Jurkat, Clone E6-1 (cell line): ENCODE measurements around the gene CSNK2B.

Experiments
- DNase-seq: peaks from one replicate; pipeline ENCODE4 v3.0.0-alpha.2; 2011; ENCODE audit warnings: low read depth, low spot score
- H3K4me3 ChIP-seq: 2 replicates; pipeline ENCODE4 v1.5.1; 2011; ENCODE audit warnings: mild to moderate bottlenecking, low read length, control low read depth, moderate library complexity

CSNK2B gene

GRCh38 chr6:31634969-31635575 is 30.8 kb upstream of the CSNK2B start:
- no peak for DNase-seq
- no peak overlapping the region for H3K4me3 ChIP-seq

DNA sequence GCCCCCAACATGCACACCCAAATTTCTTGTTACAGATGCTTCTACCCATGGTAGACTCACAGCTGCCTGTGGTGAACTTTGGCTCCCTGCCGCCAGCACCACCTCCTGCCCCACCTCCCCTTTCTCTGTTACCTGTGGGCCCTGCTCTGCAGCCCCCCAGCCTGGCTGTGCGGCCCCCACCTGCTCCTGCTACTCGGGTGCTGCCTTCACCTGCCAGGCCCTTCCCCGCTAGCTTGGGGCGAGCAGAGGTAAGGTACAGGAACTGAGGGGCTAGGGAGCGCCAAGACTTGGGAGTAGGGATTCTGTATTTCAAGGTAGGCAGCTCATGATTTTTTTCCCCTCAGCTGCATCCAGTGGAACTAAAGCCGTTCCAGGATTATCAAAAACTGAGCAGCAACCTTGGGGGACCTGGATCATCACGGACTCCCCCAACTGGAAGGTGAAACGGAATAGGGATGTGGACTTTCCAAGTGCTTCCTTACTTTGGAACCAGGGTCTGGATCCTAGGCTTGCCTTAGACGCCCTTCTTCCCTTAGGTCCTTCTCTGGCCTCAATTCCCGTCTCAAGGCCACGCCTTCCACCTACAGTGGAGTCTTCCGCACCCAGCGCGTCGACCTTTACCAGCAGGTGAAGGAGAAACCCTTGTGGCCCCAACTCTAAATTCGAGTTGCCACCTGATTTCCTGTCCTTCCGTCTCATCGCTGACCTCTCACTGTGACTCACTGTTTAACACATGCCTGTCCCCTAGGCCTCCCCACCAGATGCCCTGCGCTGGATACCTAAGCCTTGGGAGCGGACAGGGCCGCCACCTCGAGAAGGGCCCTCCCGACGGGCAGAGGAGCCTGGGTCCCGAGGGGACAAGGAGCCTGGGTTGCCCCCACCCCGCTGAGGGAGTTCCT is 28.9 kb upstream of the CSNK2B start:
- no peak overlapping the region for H3K4me3 ChIP-seq
- DNase-seq: no peak

- no peak for DNase-seq
- no peak overlapping the region for H3K4me3 ChIP-seq
These were observed 26.8 kb upstream of the CSNK2B start for GRCh38 chr6:31639043-31639442.

DNA sequence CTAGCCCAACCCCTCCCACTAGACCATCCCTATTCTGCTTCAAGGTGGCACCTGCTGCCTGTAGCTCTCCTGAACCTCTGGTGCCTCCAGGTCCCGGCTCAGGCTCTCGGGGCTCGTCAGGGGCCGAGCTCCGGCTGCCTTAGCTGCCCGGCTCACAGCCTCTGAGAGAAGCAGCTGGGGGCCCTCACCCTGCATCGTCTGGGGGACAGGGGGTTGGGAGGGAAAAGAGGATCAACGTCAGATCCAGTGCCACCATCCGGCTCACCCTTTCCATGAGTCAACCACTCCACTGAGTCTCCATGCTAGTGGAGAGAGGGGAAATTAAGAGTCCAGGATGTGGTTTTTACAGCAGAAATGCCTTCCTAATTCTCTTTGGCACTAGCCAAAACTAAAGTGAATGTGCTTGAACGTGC is 26.4 kb upstream of the CSNK2B start:
- H3K4me3 ChIP-seq: no peak overlapping the region
- no peak for DNase-seq

DNA sequence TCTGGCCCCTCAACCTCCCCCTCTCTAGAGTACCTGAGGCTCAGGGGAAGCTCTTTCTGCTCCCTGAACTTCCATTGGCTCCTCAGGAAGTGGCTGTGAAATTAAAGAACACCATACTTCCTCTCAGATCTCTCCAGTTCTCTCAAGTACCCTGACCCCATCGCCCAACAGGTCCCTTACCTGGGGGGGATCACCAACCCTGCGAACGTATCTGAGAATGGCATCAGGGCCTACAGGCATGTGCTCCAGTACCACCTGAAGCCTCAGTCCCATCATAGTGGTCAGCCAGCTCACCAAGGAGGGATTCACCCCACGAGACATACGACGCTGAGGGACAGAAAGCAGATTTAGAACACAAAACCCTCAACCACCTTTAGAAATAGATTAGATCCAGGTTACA is 25.3 kb upstream of the CSNK2B start:
- no peak for DNase-seq
- no peak overlapping the region for H3K4me3 ChIP-seq

DNA sequence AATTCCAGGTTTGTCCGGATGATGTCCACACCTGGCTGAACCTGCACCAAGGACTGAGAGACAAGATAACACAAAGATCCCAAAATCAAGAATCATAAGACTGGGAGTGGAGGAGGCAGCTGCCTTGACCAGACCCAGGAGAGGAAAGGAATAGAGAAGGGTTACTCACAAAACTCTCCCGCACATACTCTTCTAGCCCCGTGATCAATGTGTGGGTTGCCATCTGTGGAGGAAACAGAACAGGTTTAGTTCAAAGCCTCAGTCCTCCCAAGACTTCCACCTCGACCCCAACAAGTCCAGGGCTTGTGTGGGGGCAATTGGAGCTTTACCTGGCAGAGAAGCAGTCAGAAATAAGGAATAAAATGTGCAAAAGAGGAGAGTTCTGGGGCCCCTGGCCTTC is 24.5 kb upstream of the CSNK2B start:
- no peak overlapping the region for H3K4me3 ChIP-seq
- DNase-seq: no peak

DNA sequence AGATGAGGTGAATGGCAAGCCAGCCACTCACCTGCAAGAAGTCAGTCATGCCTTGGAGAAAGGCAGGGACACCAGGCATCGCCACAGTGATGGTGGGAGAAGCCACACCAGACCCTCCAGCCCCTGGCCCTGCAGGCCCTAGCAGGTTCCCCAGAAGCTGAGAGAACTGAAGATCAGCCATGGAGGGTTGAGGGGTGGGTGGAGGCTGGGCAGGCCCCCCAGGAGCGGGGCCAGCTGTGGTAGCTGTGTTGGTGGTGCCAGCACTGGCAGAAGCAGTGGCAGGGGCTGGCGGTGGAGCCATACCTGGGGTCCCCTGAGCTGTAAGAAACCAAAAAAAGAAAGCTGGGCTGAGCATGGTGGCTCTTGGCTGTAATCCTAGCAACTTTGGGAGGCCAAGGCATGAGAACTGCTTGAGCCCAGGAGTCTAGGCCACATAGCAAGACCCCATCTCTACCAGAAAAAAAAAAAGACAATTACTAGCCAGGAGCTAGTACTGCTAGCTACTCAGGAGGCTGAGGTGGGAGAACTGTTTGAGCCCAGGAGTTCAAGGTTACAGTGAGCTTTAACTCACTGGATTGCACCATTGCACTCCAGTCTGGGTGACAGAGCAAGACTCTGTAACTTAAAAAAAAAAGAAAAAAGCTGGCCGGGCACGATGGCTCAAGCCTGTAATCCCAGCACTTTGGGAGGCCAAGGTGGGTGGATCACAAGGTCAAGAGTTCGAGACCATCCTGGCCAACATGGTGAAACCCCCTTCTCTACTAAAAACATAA is 22.9 kb upstream of the CSNK2B start:
- no peak overlapping the region for H3K4me3 ChIP-seq
- DNase-seq: no peak

DNA sequence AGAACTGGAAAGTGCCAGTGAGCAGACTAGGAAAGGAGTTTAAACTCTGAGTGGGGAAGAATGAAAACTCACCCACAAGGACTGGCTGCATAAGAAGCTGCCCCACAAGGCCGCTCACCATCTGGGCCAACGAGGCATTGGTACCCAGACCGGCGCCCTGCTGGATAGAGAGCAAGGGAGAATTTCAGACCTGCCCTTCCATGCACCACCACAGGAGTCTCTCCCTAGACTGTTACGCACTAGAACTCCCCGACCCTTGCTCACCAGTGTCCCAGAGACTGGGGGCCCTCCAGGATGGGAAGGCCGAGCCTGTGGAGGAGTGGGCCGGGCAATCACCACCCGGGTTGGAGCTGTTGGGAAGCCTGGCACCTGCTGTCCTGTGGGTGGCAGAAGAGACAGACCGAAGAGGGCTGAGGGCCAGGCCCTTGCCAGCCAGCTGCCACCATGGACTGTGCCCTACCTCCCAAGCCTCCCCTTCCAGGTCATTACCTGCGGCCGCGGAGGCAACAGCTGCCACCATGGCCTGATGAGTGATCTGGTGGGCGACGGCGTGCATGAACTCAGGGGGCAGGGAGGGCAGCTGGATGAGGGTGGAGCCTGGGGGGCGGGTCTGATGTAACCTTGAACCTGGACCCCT is 21.9 kb upstream of the CSNK2B start:
- DNase-seq: no peak
- H3K4me3 ChIP-seq: no peak overlapping the region

GRCh38 chr6:31645325-31645724 is 20.6 kb upstream of the CSNK2B start:
- DNase-seq: no peak
- H3K4me3 ChIP-seq: no peak overlapping the region

DNA sequence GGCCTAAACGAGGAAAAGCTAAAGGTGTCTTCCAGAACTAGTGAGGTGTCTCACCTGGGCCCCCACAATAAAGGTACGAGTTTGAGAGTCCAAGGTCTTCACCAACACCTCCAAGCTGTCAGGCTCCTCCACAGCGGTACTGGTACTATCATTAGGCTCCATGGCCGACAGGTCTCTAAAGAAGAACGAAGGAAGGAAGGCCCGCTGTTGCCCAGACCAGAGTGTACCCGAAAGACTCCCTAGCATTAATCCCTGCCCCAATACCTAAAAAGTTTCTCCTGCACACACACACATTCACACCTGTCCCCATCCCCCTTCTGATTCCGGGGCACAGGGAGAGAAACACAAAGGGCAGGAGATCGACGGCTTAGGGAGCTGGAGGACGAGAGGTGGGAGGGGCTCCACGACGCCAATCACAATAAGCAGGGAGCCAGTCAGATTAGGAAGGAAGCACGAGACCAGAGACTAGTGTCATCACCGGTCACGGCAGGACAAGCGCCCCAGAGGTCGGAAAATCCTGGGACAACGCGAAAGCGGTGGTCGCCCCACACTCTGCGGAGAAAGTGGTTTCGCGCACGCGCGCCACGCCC is 14.2 kb upstream of the CSNK2B start:
- peak overlapping the region; percentile 95 for H3K4me3 ChIP-seq
- DNase-seq: no peak

- H3K4me3 ChIP-seq: peak overlapping the region; percentile 95
- no peak for DNase-seq
These were observed 12.8 kb upstream of the CSNK2B start for GRCh38 chr6:31652925-31653724.

DNA sequence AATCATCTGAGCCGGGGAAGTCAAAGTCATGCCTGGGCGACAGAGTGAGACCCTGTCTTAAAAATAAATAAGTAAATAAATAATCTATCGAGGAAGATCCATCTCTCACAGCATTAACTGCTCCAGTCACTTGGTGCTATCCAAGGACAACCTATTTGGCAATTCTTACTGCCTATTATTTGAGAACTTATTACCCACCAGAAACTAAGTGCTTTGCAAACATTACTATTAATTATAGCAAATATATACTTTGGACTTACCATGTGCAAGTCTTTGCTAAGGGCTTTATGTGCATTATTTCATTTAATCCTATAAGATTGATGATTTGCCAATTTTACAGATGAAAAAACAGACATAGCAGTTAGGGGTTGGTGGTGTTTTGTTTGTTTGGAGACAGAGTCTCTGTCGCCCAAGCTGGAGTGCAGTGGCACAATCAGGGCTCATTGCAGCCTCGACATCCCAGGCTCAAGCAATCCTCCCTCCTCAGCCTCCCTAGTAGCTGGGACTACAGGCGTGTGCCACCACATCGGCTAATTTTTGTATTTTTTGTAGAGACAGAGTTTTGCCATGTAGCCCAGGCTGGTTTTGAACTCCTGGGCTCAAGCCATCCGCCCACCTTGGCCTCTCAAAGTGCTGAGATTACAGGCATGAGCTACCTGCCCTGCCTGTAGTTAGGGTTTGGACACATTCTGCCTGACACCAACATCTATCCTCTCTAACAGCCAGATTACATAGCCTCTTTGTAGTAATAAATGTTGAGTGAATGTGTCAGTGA is 11.1 kb upstream of the CSNK2B start:
- DNase-seq: no peak
- H3K4me3 ChIP-seq: no peak overlapping the region

GRCh38 chr6:31655349-31656237 is 10.3 kb upstream of the CSNK2B start, which contains the start of gene APOM:
Gene APOM, plus strand, starts transcription at chr6:31655894. Its CDS starts 73 bp downstream, at chr6:31655967.
- DNase-seq: no peak

DNA sequence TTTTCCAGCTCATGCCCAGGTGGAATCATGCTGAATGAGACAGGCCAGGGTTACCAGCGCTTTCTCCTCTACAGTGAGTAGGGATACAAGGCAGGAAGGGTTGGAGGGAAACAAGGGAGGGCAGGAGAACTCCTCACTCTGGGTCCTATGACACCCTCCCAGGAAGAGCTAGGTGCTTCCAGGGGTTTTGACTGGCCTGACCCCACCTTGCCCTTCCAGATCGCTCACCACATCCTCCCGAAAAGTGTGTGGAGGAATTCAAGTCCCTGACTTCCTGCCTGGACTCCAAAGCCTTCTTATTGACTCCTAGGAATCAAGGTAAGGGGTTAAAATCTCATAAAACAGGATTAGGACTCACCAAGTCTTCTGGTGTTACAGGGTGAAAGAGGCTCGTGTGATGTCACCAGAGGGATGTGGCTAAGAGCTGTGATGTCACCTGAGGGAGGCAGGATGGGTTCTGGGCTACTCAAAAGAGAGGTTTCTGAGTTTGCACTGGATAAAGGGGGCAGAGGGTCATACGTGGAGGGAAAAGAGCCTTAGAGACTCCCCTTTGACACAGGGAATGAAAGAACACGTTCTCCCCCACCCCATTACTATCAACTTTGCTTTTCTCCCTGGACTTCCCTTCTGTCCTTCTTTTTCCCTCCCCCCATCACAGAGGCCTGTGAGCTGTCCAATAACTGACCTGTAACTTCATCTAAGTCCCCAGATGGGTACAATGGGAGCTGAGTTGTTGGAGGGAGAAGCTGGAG is 8.3 kb upstream of the CSNK2B start:
- no peak for DNase-seq

More at GRCh38 chr6:31655349-31656237, 10.3 kb upstream of the CSNK2B start, which contains the start of gene APOM:
- no peak within 1 kb of the TSS for H3K4me3 ChIP-seq

GRCh38 chr6:31658158-31658688 is 7.7 kb upstream of the CSNK2B start:
- no peak overlapping the region for H3K4me3 ChIP-seq
- DNase-seq: no peak

More for the DNA sequence above, 8.3 kb upstream of the CSNK2B start:
- no peak overlapping the region for H3K4me3 ChIP-seq
